HepG2 (cell line): ENCODE results near the gene GON4L. TPM values are rescaled to one million over a fixed set of nuclear protein-coding genes. Genes with fewer than 3 reads are reported as not detected.

ENCODE experiments used
- DPF2 ChIP-seq: sonication (generic); formaldehyde crosslinking; IDR thresholded peaks from 2 replicates; pipeline ENCODE4 v1.4.0; 2020; ENCODE audit warnings: mild to moderate bottlenecking, low read depth, missing genetic modification reagents, borderline replicate concordance
- HMGXB4 ChIP-seq, 2 experiments: sonication (generic) in 1 of 2; formaldehyde crosslinking in 1 of 2; IDR thresholded peaks; 2 replicates each; pipeline versions ENCODE4 v1.4.0 to v1.6.1; 2018 to 2020; ENCODE audit warnings: missing genetic modification reagents in 2 of 2, borderline replicate concordance in 1 of 2, low read depth in 1 of 2, mild to moderate bottlenecking in 1 of 2, missing biosample characterization in 1 of 2
- HOXA7 ChIP-seq: sonication (generic); formaldehyde crosslinking; IDR thresholded peaks from 2 replicates; pipeline ENCODE4 v1.8.1; 2022; ENCODE audit warnings: mild to moderate bottlenecking, missing genetic modification reagents, moderate library complexity
- NRL ChIP-seq: sonication (generic); formaldehyde crosslinking; IDR thresholded peaks from 2 replicates; pipeline ENCODE4 v1.5.0; 2020; ENCODE audit warnings: missing genetic modification reagents, mild to moderate bottlenecking, moderate library complexity, borderline replicate concordance
- PATZ1 ChIP-seq: sonication (generic); formaldehyde crosslinking; IDR thresholded peaks from 2 replicates; pipeline ENCODE4 v1.4.0; 2020; ENCODE audit warnings: missing genetic modification reagents
- RERE ChIP-seq: IDR thresholded peaks from 2 replicates; pipeline ENCODE4 v1.6.1; 2016; ENCODE audit warnings: low read depth, missing genetic modification reagents, missing compliant biosample characterization
- ZC3H13 ChIP-seq: sonication (generic); formaldehyde crosslinking; IDR thresholded peaks from 2 replicates; pipeline ENCODE4 v1.8.1; 2023; ENCODE audit warnings: mild to moderate bottlenecking, missing genetic modification reagents, moderate library complexity
- ZNF337 ChIP-seq: sonication (generic); formaldehyde crosslinking; IDR thresholded peaks from 2 replicates; pipeline ENCODE4 v1.5.1; 2020; ENCODE audit warnings: missing genetic modification reagents, low read depth, mild to moderate bottlenecking, borderline replicate concordance
- ZNF441 ChIP-seq: sonication (generic); formaldehyde crosslinking; IDR thresholded peaks from 2 replicates; pipeline ENCODE4 v1.7.0; 2021; ENCODE audit warnings: missing genetic modification reagents, borderline replicate concordance
- ZNF510 ChIP-seq: sonication (generic); formaldehyde crosslinking; IDR thresholded peaks from 2 replicates; pipeline ENCODE4 v1.4.0; 2020; ENCODE audit warnings: low read depth, mild to moderate bottlenecking, missing genetic modification reagents
- ZNF646 ChIP-seq: sonication (generic); formaldehyde crosslinking; IDR thresholded peaks from 2 replicates; pipeline ENCODE4 v1.9.0; 2021; ENCODE audit warnings: mild to moderate bottlenecking, missing genetic modification reagents
- ZNF772 ChIP-seq: sonication (generic); formaldehyde crosslinking; IDR thresholded peaks from 2 replicates; pipeline ENCODE4 v1.5.0; 2020; ENCODE audit warnings: mild to moderate bottlenecking, missing genetic modification reagents
- polyA plus RNA-seq, 8 experiments: library from polyadenylated mRNA; depleted of rRNA in 3 of 8; stranded (reverse) in 7 of 8; unstranded in 1 of 8; fragments of >200 nt; fragmentation: Illumina TruSeq in 4 of 8; extraction: Trizol in 4 of 8; gene quantifications; 2 replicates each; pipeline versions ENCODE4 v1.2.1 to v1.2.3, GENCODE V29; 2011 to 2016; ENCODE audit warnings: low read depth in 4 of 8, missing spikeins in 1 of 8, mixed read lengths in 1 of 8; ENCODE audit not compliant: insufficient read depth in 1 of 8
- total RNA-seq, 5 experiments: library from RNA; depleted of rRNA; stranded (reverse); fragments of >200 nt; fragmentation: Illumina TruSeq; extraction: Trizol; gene quantifications; 2 replicates each; pipeline ENCODE4 v1.2.3, GENCODE V29; 2016; ENCODE audit warnings: low read depth in 1 of 5

Gene GON4L
- total and polyA plus RNA-seq, 2 of the 13 experiments (the other 11 are each of a cell fraction or from before 2014, with no cell fraction given), result 14.6 to 19.6 TPM

- no peak for TF ChIP-seq RERE (CRISPR knock-in tag)
- no peak for TF ChIP-seq HOXA7
- no peak for TF ChIP-seq ZNF510 (CRISPR knock-in tag)
- TF ChIP-seq HMGXB4 (CRISPR knock-in tag; IDR thresholded peaks at IDR 0.05; ENCODE audit: borderline replicate concordance in 1 of 2, low read depth in 1 of 2), result 0 out of 4 replicates have a peak, but pooled peaks of 1 of the 2 experiments have one; percentile 9
- no peak for TF ChIP-seq DPF2 (CRISPR knock-in tag)
- TF ChIP-seq ZNF772, result peak; percentile 50; the same call in 1 of the 2 replicates
- no peak for TF ChIP-seq PATZ1 (CRISPR knock-in tag)
- no peak for TF ChIP-seq ZC3H13 (CRISPR knock-in tag)
- no peak for TF ChIP-seq ZNF337 (CRISPR knock-in tag)
- TF ChIP-seq ZNF441 (CRISPR knock-in tag), result no peak
- TF ChIP-seq NRL (CRISPR knock-in tag), result no peak
- no peak for TF ChIP-seq ZNF646 (CRISPR knock-in tag)
Observed at GRCh38 chr1:155859234-155859829, 2.3 kb upstream of the GON4L start, which contains the start of gene SYT11 (continued).
